IMR-90 (cell line): ENCODE data around the gene GIT1.
A peak's percentile ranks its signal among the peaks of the same experiment; 100 is the strongest.

Experiments
- CEBPB ChIP-seq: IDR thresholded peaks from 2 replicates; pipeline ENCODE4 v1.6.1; 2012; ENCODE audit warnings: low read depth, low read length, improper control_type of control experiment
- CHD1 ChIP-seq: IDR thresholded peaks from 2 replicates; pipeline ENCODE4 v1.6.1; 2012; ENCODE audit warnings: low read depth, low read length, improper control_type of control experiment
- MAFK ChIP-seq: IDR thresholded peaks from 2 replicates; pipeline ENCODE4 v1.6.1; 2012; ENCODE audit warnings: low read depth, low read length, improper control_type of control experiment
- MXI1 ChIP-seq: IDR thresholded peaks from 2 replicates; pipeline ENCODE4 v1.6.1; 2012; ENCODE audit warnings: low read depth, mild to moderate bottlenecking, low read length, moderate library complexity, borderline replicate concordance
- NFE2L2 ChIP-seq: fragments of 150-350 bp; IDR thresholded peaks from 2 replicates; pipeline ENCODE4 v1.6.1; 2016; ENCODE audit warnings: low read depth, mild to moderate bottlenecking, low read length
- POLR2A ChIP-seq: IDR thresholded peaks from 2 replicates; pipeline ENCODE4 v1.6.1; 2012; ENCODE audit warnings: mild to moderate bottlenecking, low read depth, low read length
- RAD21 ChIP-seq: IDR thresholded peaks from 2 replicates; pipeline ENCODE4 v1.6.1; 2012; ENCODE audit warnings: low read length, improper control_type of control experiment
- RCOR1 ChIP-seq: IDR thresholded peaks from 2 replicates; pipeline ENCODE4 v1.6.1; 2012; ENCODE audit warnings: mild to moderate bottlenecking, low read length, improper control_type of control experiment; ENCODE audit not compliant: insufficient replicate concordance
- RFX5 ChIP-seq: IDR thresholded peaks from 2 replicates; pipeline ENCODE4 v1.8.0; 2012; ENCODE audit warnings: low read depth, mild to moderate bottlenecking, low read length, moderate library complexity
- SMC3 ChIP-seq: fragments of 150-350 bp; IDR thresholded peaks from 2 replicates; pipeline ENCODE4 v1.6.1; 2016; ENCODE audit warnings: low read depth, mild to moderate bottlenecking, antibody characterized with exemption, low read length, moderate library complexity
- TF ChIP-seq, protein P1 (sequence below): conservative IDR thresholded peaks from 2 replicates; pipeline ENCODE4 v1.5.1; 2012; ENCODE audit warnings: mild to moderate bottlenecking, low read depth, low read length, improper control_type of control experiment
- TF ChIP-seq, protein P2 (sequence below): fragments of 150-350 bp; IDR thresholded peaks from 2 replicates; pipeline ENCODE4 v1.6.1; 2016; ENCODE audit warnings: low read depth, mild to moderate bottlenecking, low read length, moderate library complexity, borderline replicate concordance
- TF ChIP-seq, protein P3 (sequence below): fragments of 150-350 bp; IDR thresholded peaks from 2 replicates; pipeline ENCODE4 v1.6.1; 2017; ENCODE audit warnings: mild to moderate bottlenecking, antibody characterized with exemption, low read length, low read depth

DNA sequence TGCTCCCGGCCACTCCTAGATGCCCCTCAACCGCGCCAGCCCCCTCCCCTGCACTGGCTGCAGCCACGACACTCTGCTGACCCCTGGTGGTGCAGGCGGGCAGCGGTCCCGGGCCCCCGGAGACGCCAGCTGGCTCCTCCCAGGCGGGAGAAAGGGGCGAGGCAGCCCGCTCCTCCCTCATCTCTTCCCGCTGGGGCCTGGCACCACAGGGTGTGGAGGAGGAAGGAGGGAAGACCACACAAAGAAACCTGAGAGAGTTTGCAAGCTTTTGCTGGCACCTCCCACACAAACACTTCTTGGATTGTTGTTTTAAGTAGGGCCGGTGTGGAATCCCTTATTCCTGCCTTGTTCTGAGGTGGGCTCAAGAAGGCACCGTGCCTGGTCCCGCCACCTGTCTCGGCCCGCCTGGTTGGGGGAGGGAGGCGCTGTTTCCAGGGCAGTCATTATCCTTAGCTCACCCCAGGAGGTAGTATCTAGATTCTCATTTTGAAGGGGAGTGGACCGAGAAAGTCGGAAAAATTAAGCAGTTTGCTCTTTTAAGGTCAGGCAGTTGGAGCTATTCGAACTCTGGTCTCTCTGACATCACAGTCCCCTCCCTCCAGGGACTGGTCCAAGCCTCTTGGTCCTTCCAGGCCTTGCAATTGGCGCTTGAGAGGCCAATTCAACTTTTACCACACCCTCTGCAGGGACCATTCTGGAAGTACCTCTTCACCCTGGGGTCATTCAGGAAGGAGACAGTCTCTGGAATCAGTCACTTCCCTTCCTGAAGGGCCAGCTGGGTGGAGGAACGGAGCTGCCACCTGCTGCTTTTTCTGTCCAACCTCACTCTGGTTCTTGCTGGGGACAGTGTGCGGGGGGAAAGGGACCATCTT is 2.5 kb upstream of the GIT1 start:
- TF ChIP-seq, protein P1, sequence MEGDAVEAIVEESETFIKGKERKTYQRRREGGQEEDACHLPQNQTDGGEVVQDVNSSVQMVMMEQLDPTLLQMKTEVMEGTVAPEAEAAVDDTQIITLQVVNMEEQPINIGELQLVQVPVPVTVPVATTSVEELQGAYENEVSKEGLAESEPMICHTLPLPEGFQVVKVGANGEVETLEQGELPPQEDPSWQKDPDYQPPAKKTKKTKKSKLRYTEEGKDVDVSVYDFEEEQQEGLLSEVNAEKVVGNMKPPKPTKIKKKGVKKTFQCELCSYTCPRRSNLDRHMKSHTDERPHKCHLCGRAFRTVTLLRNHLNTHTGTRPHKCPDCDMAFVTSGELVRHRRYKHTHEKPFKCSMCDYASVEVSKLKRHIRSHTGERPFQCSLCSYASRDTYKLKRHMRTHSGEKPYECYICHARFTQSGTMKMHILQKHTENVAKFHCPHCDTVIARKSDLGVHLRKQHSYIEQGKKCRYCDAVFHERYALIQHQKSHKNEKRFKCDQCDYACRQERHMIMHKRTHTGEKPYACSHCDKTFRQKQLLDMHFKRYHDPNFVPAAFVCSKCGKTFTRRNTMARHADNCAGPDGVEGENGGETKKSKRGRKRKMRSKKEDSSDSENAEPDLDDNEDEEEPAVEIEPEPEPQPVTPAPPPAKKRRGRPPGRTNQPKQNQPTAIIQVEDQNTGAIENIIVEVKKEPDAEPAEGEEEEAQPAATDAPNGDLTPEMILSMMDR, result peak; percentile 94
- TF ChIP-seq POLR2A (no peak), RAD21 (peak; percentile 79), CEBPB (no peak), SMC3 (peak; percentile 60), NFE2L2 (no peak), MXI1 (no peak), RCOR1 (no peak), MAFK (no peak), CHD1 (no peak), RFX5 (no peak)
- TF ChIP-seq, protein P2, sequence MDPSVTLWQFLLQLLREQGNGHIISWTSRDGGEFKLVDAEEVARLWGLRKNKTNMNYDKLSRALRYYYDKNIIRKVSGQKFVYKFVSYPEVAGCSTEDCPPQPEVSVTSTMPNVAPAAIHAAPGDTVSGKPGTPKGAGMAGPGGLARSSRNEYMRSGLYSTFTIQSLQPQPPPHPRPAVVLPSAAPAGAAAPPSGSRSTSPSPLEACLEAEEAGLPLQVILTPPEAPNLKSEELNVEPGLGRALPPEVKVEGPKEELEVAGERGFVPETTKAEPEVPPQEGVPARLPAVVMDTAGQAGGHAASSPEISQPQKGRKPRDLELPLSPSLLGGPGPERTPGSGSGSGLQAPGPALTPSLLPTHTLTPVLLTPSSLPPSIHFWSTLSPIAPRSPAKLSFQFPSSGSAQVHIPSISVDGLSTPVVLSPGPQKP, result no peak
- TF ChIP-seq, protein P3, sequence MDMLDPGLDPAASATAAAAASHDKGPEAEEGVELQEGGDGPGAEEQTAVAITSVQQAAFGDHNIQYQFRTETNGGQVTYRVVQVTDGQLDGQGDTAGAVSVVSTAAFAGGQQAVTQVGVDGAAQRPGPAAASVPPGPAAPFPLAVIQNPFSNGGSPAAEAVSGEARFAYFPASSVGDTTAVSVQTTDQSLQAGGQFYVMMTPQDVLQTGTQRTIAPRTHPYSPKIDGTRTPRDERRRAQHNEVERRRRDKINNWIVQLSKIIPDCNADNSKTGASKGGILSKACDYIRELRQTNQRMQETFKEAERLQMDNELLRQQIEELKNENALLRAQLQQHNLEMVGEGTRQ, result no peak
